Measurements from ENCODE around the gene HECA. TPM values are rescaled to one million over a fixed set of nuclear protein-coding genes. Genes with fewer than 3 reads are reported as not detected.

Gene HECA
- total RNA-seq, 1 experiment from 2014 or later, result 11.6 TPM

- 0 out of 2 replicates have a peak, but pooled peaks cover 3% of the 10 kb centered on the region for H3K36me3 ChIP-seq (ENCODE audit: low read depth)
- H3K4me2 ChIP-seq, result no peak overlapping the region
- no peak overlapping the region for H3K4me3 ChIP-seq
- H3K79me2 ChIP-seq (ENCODE audit: low read depth), result no peaks in the 10 kb centered on the region
- ChIA-PET CTCF (no interaction called here), POLR2A (ENCODE audit: unreplicated experiment) (no interaction called here)
- no peak overlapping the region for H3K27ac ChIP-seq
- DNase-seq, result no peak
- H3K27me3 ChIP-seq (ENCODE audit: insufficient read depth, low read depth), result no peaks in the 10 kb centered on the region
- no peaks in the 10 kb centered on the region for H3K9me3 ChIP-seq (ENCODE audit: insufficient read depth, low read depth)
- no peaks in the 10 kb centered on the region for H4K20me1 ChIP-seq (ENCODE audit: insufficient read depth)
- H3F3A ChIP-seq (ENCODE audit: insufficient read depth, low read depth), result no peaks in the 10 kb centered on the region
- H3K4me1 ChIP-seq (replicated peaks; ENCODE audit: insufficient read depth), result no peaks in the 10 kb centered on the region
- no peak overlapping the region for H2AFZ ChIP-seq
- intact Hi-C loops (cut with micrococcal nuclease; ENCODE audit: unreplicated experiment), result no loop called here
- no peak for TF ChIP-seq CTCF (conservative IDR thresholded peaks at IDR 0.05)
- TF ChIP-seq EZH2 (IDR thresholded peaks at IDR 0.05; ENCODE audit: low read depth), result no peak
- no peaks in the 10 kb centered on the region for H3K9me2 ChIP-seq (ENCODE audit: insufficient read depth)
- no TSS peak for BruUV-seq (replicated peaks)
Measured at GRCh38 chr6:139174961-139175360, 40.1 kb downstream of the HECA start.

- no peak overlapping the region for H3K4me2 ChIP-seq
- BruUV-seq (replicated peaks), result no TSS peak
- no peak for TF ChIP-seq CTCF (conservative IDR thresholded peaks at IDR 0.05)
- CTCF ChIA-PET, result no interaction called here
- no peaks in the 10 kb centered on the region for H3K9me3 ChIP-seq (ENCODE audit: insufficient read depth, low read depth)
- POLR2A ChIA-PET (ENCODE audit: unreplicated experiment), result interaction anchor here (0.6 kb wide), 1 partner anchor 146 kb away, joined by 4 read pairs; no protein-coding TSS in a partner anchor
- no peaks in the 10 kb centered on the region for H4K20me1 ChIP-seq (ENCODE audit: insufficient read depth)
- intact Hi-C loops (cut with micrococcal nuclease; ENCODE audit: unreplicated experiment), result no loop called here
- H3K4me1 ChIP-seq (replicated peaks; ENCODE audit: insufficient read depth), result no peaks in the 10 kb centered on the region
- no peak overlapping the region for H2AFZ ChIP-seq
- no peak overlapping the region for H3K27ac ChIP-seq
- DNase-seq, result no peak
- no peaks in the 10 kb centered on the region for H3K9me2 ChIP-seq (ENCODE audit: insufficient read depth)
- no peaks in the 10 kb centered on the region for H3K79me2 ChIP-seq (ENCODE audit: low read depth)
- H3K27me3 ChIP-seq (ENCODE audit: insufficient read depth, low read depth), result no peaks in the 10 kb centered on the region
- 0 out of 2 replicates have a peak, but pooled peaks cover 3% of the 10 kb centered on the region for H3K36me3 ChIP-seq (ENCODE audit: low read depth)
- no peak overlapping the region for H3K4me3 ChIP-seq
- H3F3A ChIP-seq (ENCODE audit: insufficient read depth, low read depth), result no peaks in the 10 kb centered on the region
Measured at GRCh38 chr6:139175389-139175948, 40.6 kb downstream of the HECA start.

GRCh38 chr6:139181236-139181635, 46.4 kb downstream of the HECA start:
- TF ChIP-seq CTCF (conservative IDR thresholded peaks at IDR 0.05) (no peak), EZH2 (IDR thresholded peaks at IDR 0.05; ENCODE audit: low read depth) (no peak)
- 0 out of 2 replicates have a peak, but pooled peaks cover 3% of the 10 kb centered on the region for H3K36me3 ChIP-seq (ENCODE audit: low read depth)
- no peaks in the 10 kb centered on the region for H3K4me1 ChIP-seq (replicated peaks; ENCODE audit: insufficient read depth)
- H3K79me2 ChIP-seq (ENCODE audit: low read depth), result no peaks in the 10 kb centered on the region
- ChIA-PET CTCF (no interaction called here), POLR2A (ENCODE audit: unreplicated experiment) (no interaction called here)
- no peaks in the 10 kb centered on the region for H4K20me1 ChIP-seq (ENCODE audit: insufficient read depth)
- no peaks in the 10 kb centered on the region for H3F3A ChIP-seq (ENCODE audit: insufficient read depth, low read depth)
- DNase-seq, result no peak
- H3K4me2 ChIP-seq, result no peak overlapping the region
- H3K27ac ChIP-seq, result no peak overlapping the region
- H3K9me2 ChIP-seq (ENCODE audit: insufficient read depth), result no peaks in the 10 kb centered on the region
- intact Hi-C loops (cut with micrococcal nuclease; ENCODE audit: unreplicated experiment), result no loop called here
- BruUV-seq (replicated peaks), result no TSS peak
- H3K27me3 ChIP-seq (ENCODE audit: insufficient read depth, low read depth), result no peaks in the 10 kb centered on the region
- H2AFZ ChIP-seq, result no peak overlapping the region
- H3K4me3 ChIP-seq, result no peak overlapping the region
- H3K9me3 ChIP-seq (ENCODE audit: insufficient read depth, low read depth), result no peaks in the 10 kb centered on the region

Measured in PC-9 (cell line).